Activated CD4-positive, alpha-beta T cell treated with anti-CD3 and anti-CD28 coated beads for 36 hours (primary cell): ENCODE data around the gene REXO1. TPM values are rescaled to one million over a fixed set of nuclear protein-coding genes. Genes with fewer than 3 reads are reported as not detected.
"Not testable (repeated sequence)": the region's sequence is repeated elsewhere in the genome, so short reads cannot be mapped to it uniquely, and the experiment has no call there.

Source experiments
- ATAC-seq: fragments of 200-7000 bp; cut with Tn5 transposase; one replicate; pipeline ENCODE4 v1.10.0; 2021; ENCODE audit warnings: mild to moderate bottlenecking, moderate library complexity
- CTCF ChIA-PET: fragments of 350-600 bp; sonication (Branson Sonifier 250); formaldehyde crosslinking; loops from one replicate; lab custom pipeline; 2021; ENCODE audit warnings: antibody characterized with exemption; lab: Charles Lee
- POLR2A ChIA-PET: fragments of 350-600 bp; sonication (Branson Sonifier 250); formaldehyde crosslinking; loops from one replicate; lab custom pipeline; 2021; ENCODE audit warnings: antibody characterized with exemption, inconsistent platforms; lab: Charles Lee
- DNase-seq: peaks from one replicate; pipeline ENCODE4 v3.0.0-alpha.2; 2020
- H3K27ac Mint-ChIP-seq: one replicate; pipeline ENCODE4 v1.8.0; 2021; ENCODE audit warnings: mixed read lengths
- H3K27me3 Mint-ChIP-seq: one replicate; pipeline ENCODE4 v1.8.0; 2021; ENCODE audit warnings: mixed read lengths
- H3K36me3 Mint-ChIP-seq: one replicate; pipeline ENCODE4 v1.8.0; 2021; ENCODE audit warnings: low read depth, mixed read lengths
- H3K4me1 Mint-ChIP-seq: one replicate; pipeline ENCODE4 v1.8.0; 2021; ENCODE audit warnings: mixed read lengths
- H3K4me3 Mint-ChIP-seq: one replicate; pipeline ENCODE4 v1.8.0; 2021; ENCODE audit warnings: mild to moderate bottlenecking, moderate library complexity, mixed read lengths
- H3K9me3 Mint-ChIP-seq: one replicate; pipeline ENCODE4 v1.8.0; 2021; ENCODE audit warnings: low read depth, mixed read lengths
- intact Hi-C, 2 experiments: fragments of 100-400 bp; cut with DNase I in 1 of 2; cut with micrococcal nuclease in 1 of 2; formaldehyde crosslinking; loops; one replicate each; pipeline versions ENCODE4 v1.14.2 to v1.15.1; 2022 to 2024; cut with DNase I, micrococcal nuclease
- total RNA-seq, 2 experiments: library from RNA; stranded (reverse); gene quantifications; one replicate each; pipeline ENCODE4 v1.2.3, GENCODE V29; 2021

REXO1 gene
- total RNA-seq, 2 experiments from 2014 or later, result 39.3 to 49.8 TPM

GRCh38 chr19:1875646-1876495 is 27.6 kb upstream of the REXO1 start:
- H3K36me3 Mint-ChIP-seq, result peaks cover 23% of the 10 kb centered on the region
- H3K27me3 Mint-ChIP-seq, result no peaks in the 10 kb centered on the region
- H3K9me3 Mint-ChIP-seq, result no peaks in the 10 kb centered on the region
- POLR2A ChIA-PET, result interaction anchor here (0.6 to 1.5 kb wide), 8 partner anchors 9 to 156 kb away, joined by 3 to 6 read pairs (median 4); partner anchors contain the start of gene ABHD17A
- DNase-seq, result peak; percentile 95
- intact Hi-C loops, result loop anchor here (1.0 to 5.0 kb wide), 6 partner anchors 9 to 361 kb away; partner anchors contain the start of genes ABHD17A (in 2 of the 2), ADAT3 (in 1 of the 2), IZUMO4 (in 1 of the 2) and MOB3A (in 1 of the 2)
- H3K27ac Mint-ChIP-seq, result peak overlapping the region; percentile 97
- CTCF ChIA-PET, result interaction anchor here (0.6 to 1.5 kb wide), 10 partner anchors 9 to 281 kb away, joined by 3 to 8 read pairs (median 4); partner anchors contain the start of gene ABHD17A
- ATAC-seq, result peak; percentile 96
- H3K4me1 Mint-ChIP-seq, result peaks cover 20% of the 10 kb centered on the region
- peak overlapping the region; percentile 92 for H3K4me3 Mint-ChIP-seq

DNA sequence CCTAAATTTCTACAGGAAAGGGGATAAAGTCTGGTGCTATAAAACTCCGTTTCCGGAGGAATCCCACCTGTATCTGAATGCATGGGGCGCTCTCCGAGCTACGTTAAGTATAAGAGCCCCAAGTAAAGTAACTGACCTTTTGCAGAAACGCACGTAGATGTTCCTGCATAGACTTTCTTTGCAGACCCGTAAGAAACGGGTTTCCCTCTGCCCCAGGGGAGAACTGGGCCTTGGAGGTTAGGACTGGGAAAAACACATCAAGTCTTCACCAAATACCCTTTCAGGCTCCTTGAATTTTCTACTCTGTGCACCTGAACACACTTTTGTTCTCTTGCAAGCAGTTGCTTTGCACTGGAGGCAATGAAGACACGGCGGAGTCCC is 27.0 kb upstream of the REXO1 start:
- peaks cover 26% of the 10 kb centered on the region for H3K36me3 Mint-ChIP-seq
- CTCF ChIA-PET, result interaction anchor here (0.7 to 1.5 kb wide), 4 partner anchors 10 to 28 kb away, joined by 3 to 8 read pairs (median 4); no protein-coding TSS in a partner anchor
- POLR2A ChIA-PET, result interaction anchor here (0.6 to 0.8 kb wide), 3 partner anchors 11 to 261 kb away, joined by 3 to 5 read pairs (median 4); no protein-coding TSS in a partner anchor
- intact Hi-C loops, result loop anchor here in 1 of 2 experiments (5.0 kb wide), 1 partner anchor 362 kb away; the partner anchor contains the start of genes PLEKHJ1 and SF3A2
- ATAC-seq, DNase-seq, H3K27me3 Mint-ChIP-seq, H3K9me3 Mint-ChIP-seq: not testable (repeated sequence)
- H3K4me3 Mint-ChIP-seq, result peak overlapping the region; percentile 92
- peaks cover 17% of the 10 kb centered on the region for H3K4me1 Mint-ChIP-seq
- H3K27ac Mint-ChIP-seq, result peak overlapping the region; percentile 97

- Mint-ChIP-seq H3K9me3 (no peaks in the 10 kb centered on the region), H3K27me3 (no peaks in the 10 kb centered on the region), H3K27ac (peak overlapping the region; percentile 97), H3K36me3 (peaks cover 28% of the 10 kb centered on the region), H3K4me1 (peaks cover 18% of the 10 kb centered on the region), H3K4me3 (peak overlapping the region; percentile 92)
- POLR2A ChIA-PET, result interaction anchor here (0.6 to 0.8 kb wide), 3 partner anchors 10 to 261 kb away, joined by 3 to 5 read pairs (median 4); no protein-coding TSS in a partner anchor
- DNase-seq (no peak), ATAC-seq (peak; percentile 37)
- CTCF ChIA-PET, result interaction anchor here (0.7 to 1.5 kb wide), 4 partner anchors 10 to 688 kb away, joined by 3 to 8 read pairs (median 4); no protein-coding TSS in a partner anchor
- intact Hi-C loops, result loop anchor here in 1 of 2 experiments (5.0 kb wide), 1 partner anchor 363 kb away; the partner anchor contains the start of genes PLEKHJ1 and SF3A2
Measured at GRCh38 chr19:1874554-1875185, 26.4 kb upstream of the REXO1 start.

DNA sequence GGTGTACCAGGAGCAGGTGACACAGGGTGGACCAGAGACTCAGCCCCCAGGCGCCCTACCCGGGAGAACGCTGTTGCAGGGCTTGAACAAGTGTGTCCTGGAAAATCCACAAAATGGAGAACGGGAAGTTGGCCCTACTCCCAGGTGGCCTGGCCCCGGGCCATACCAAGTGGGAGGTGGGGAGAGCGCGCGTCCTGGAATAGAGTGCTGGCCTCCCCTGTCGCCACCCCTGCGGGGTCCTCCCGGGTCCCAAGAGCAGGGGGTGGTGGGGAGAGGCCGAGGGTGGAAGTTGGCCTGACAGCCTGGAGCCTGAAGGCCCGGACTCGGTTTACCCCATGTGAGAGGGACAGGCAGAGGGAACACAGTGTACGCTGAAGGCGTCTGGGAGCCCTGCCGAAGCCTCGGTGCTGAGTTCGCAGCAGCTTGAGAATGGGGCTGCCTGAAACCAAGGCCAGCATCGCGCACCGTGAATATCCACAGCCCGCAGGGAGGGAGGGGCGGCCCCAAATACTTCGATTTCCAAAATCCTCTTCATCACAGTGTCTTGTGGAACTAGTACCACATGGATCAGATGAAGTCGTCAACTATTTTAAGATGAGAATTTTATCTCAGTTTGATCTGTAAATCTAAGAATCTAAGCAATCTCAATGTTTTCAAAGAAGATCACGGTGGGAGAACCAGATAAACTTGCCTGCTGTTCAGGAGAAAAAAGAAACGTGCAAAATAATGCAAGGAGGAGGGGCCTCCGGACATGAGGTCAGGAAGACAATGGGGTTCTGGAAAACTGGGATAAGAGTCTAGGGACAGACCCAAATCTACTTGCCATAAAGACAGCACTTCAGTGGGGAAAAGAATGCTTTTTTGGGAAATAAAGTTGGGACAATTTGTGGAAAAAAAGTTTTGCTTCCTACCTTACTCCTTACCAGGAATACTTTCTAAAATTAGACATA is 25.5 kb upstream of the REXO1 start:
- Mint-ChIP-seq H3K36me3 (peaks cover 30% of the 10 kb centered on the region), H3K27me3 (no peaks in the 10 kb centered on the region), H3K4me1 (peaks cover 26% of the 10 kb centered on the region), H3K9me3 (no peaks in the 10 kb centered on the region), H3K4me3 (peak overlapping the region; percentile 92), H3K27ac (peak overlapping the region; percentile 97)
- ChIA-PET POLR2A (no interaction called here), CTCF (interaction anchor here (0.8 kb wide), 1 partner anchor 687 kb away, joined by 4 read pairs; no protein-coding TSS in a partner anchor)
- DNase-seq (no peak), ATAC-seq (no peak)
- intact Hi-C loops, result no loop called here

- ATAC-seq (no peak), DNase-seq (no peak)
- intact Hi-C loops, result no loop called here
- CTCF ChIA-PET, result no interaction called here
- peaks cover 32% of the 10 kb centered on the region for H3K36me3 Mint-ChIP-seq
- no peaks in the 10 kb centered on the region for H3K27me3 Mint-ChIP-seq
- peak overlapping the region; percentile 31 for H3K27ac Mint-ChIP-seq
- POLR2A ChIA-PET, result interaction anchor here (0.7 kb wide), 1 partner anchor 604 kb away, joined by 8 read pairs; no protein-coding TSS in a partner anchor
- H3K4me1 Mint-ChIP-seq, result peaks cover 28% of the 10 kb centered on the region
- H3K4me3 Mint-ChIP-seq, result peak overlapping the region; percentile 92
- no peaks in the 10 kb centered on the region for H3K9me3 Mint-ChIP-seq
Measured at GRCh38 chr19:1872807-1873523, 24.7 kb upstream of the REXO1 start.

- Mint-ChIP-seq H3K27me3 (no peaks in the 10 kb centered on the region), H3K9me3 (no peaks in the 10 kb centered on the region), H3K27ac (no peak overlapping the region), H3K4me3 (no peak overlapping the region), H3K36me3 (peaks cover 34% of the 10 kb centered on the region), H3K4me1 (peaks cover 30% of the 10 kb centered on the region)
- POLR2A ChIA-PET, result no interaction called here
- DNase-seq (no peak), ATAC-seq (no peak)
- CTCF ChIA-PET, result no interaction called here
- intact Hi-C loops, result no loop called here
Measured at GRCh38 chr19:1871630-1872029, 23.3 kb upstream of the REXO1 start.

- POLR2A ChIA-PET, result no interaction called here
- Mint-ChIP-seq H3K36me3 (peaks cover 33% of the 10 kb centered on the region), H3K9me3 (no peaks in the 10 kb centered on the region), H3K4me1 (peaks cover 26% of the 10 kb centered on the region), H3K4me3 (no peak overlapping the region), H3K27ac (no peak overlapping the region), H3K27me3 (no peaks in the 10 kb centered on the region)
- ATAC-seq (no peak), DNase-seq (no peak)
- intact Hi-C loops, result no loop called here
- CTCF ChIA-PET, result no interaction called here
Measured at GRCh38 chr19:1871140-1871597, 22.9 kb upstream of the REXO1 start.

DNA sequence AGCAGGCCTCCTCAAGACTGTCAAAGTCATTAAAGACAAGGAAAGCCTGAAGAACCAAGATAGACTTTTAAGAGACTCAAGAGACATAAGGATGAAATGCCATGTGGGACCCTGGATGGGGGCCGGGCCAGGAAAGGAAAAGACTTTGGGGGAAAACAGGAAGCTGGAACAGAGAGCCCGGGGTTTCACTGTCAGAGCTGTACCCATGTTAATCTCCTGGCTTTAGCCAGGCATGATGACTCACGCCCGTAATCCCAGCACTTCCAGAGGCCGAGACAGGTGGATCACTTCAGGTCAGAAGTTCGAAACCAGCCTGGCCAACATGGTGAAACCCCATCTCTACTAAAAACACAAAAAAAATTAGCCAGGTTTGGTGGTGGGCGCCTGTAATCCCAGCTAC is 20.7 kb upstream of the REXO1 start:
- Mint-ChIP-seq H3K27ac (peak overlapping the region; percentile 29), H3K9me3 (no peaks in the 10 kb centered on the region), H3K4me1 (peaks cover 24% of the 10 kb centered on the region), H3K4me3 (no peak overlapping the region), H3K27me3 (no peaks in the 10 kb centered on the region), H3K36me3 (peaks cover 20% of the 10 kb centered on the region)
- ATAC-seq (no peak), DNase-seq (no peak)
- intact Hi-C loops, result no loop called here
- ChIA-PET POLR2A (no interaction called here), CTCF (interaction anchor here (1.1 kb wide), 1 partner anchor 31 kb away, joined by 3 read pairs; no protein-coding TSS in a partner anchor)

GRCh38 chr19:1867349-1867724 is 19.1 kb upstream of the REXO1 start:
- ATAC-seq (no peak), DNase-seq (no peak)
- POLR2A ChIA-PET, result no interaction called here
- intact Hi-C loops, result no loop called here
- peaks cover 15% of the 10 kb centered on the region for H3K36me3 Mint-ChIP-seq
- H3K4me3 Mint-ChIP-seq, result no peak overlapping the region
- H3K9me3 Mint-ChIP-seq, result no peaks in the 10 kb centered on the region
- H3K27me3 Mint-ChIP-seq, result no peaks in the 10 kb centered on the region
- CTCF ChIA-PET, result interaction anchor here (0.6 kb wide), 1 partner anchor 35 kb away, joined by 3 read pairs; no protein-coding TSS in a partner anchor
- no peak overlapping the region for H3K27ac Mint-ChIP-seq
- peaks cover 17% of the 10 kb centered on the region for H3K4me1 Mint-ChIP-seq
